Kidney (tissue), 14 donors: Measurements from ENCODE around the gene CCDC110. TPM values are rescaled to one million over a fixed set of nuclear protein-coding genes. Genes with fewer than 3 reads are reported as not detected.

ENCODE experiments used
- DNase-seq, 5 donors: peaks; one replicate each; pipeline ENCODE4 v3.0.0-alpha.2; 2013 to 2020
- FAIRE-seq: peaks from 2 replicates; lab custom pipeline; 2012; peaks lifted over from hg19 to GRCh38; lab: Jason Lieb, UNC
- H3K27ac ChIP-seq, 2 donors: one replicate each; pipeline ENCODE4 v1.7.0; 2013; ENCODE audit warnings: low read depth in 2 of 2, low read length in 2 of 2, inconsistent platforms in 1 of 2
- H3K27me3 ChIP-seq: one replicate; pipeline ENCODE4 v1.7.1; 2013; ENCODE audit warnings: low read length, inconsistent platforms; ENCODE audit not compliant: control insufficient read depth, insufficient read depth
- H3K36me3 ChIP-seq, 3 donors: one replicate each; pipeline versions ENCODE4 v1.7.0 to v1.7.1; 2013; ENCODE audit warnings: low read length in 3 of 3, control low read depth in 1 of 3, inconsistent platforms in 1 of 3; ENCODE audit not compliant: insufficient read depth in 3 of 3, control insufficient read depth in 2 of 3
- H3K4me1 ChIP-seq, 3 donors: one replicate each; pipeline versions ENCODE4 v1.7.0 to v1.7.1; 2013; ENCODE audit warnings: low read length in 3 of 3, inconsistent platforms in 1 of 3, low read depth in 1 of 3; ENCODE audit not compliant: control insufficient read depth in 2 of 3, insufficient read depth in 2 of 3
- H3K4me3 ChIP-seq, 3 donors: one replicate each; pipeline versions ENCODE4 v1.7.0 to v1.8.1; 2013; ENCODE audit warnings: low read length in 3 of 3, control low read depth in 1 of 3, inconsistent platforms in 1 of 3
- H3K9ac ChIP-seq, 3 donors: one replicate each; pipeline versions ENCODE4 v1.7.0 to v1.7.1; 2013; ENCODE audit warnings: low read length in 3 of 3, control low read depth in 1 of 3, inconsistent platforms in 1 of 3
- H3K9me3 ChIP-seq, 3 donors: one replicate each; pipeline versions ENCODE4 v1.7.0 to v1.7.1; 2013; ENCODE audit warnings: low read length in 3 of 3, control low read depth in 1 of 3, inconsistent platforms in 1 of 3; ENCODE audit not compliant: control insufficient read depth in 2 of 3, insufficient read depth in 1 of 3
- intact Hi-C: fragments of 100-400 bp; cut with DNase I; formaldehyde crosslinking; loops from one replicate; pipeline ENCODE4 v1.11.1; 2022
- polyA plus RNA-seq: library from polyadenylated mRNA; stranded (reverse); fragments of 350-450 nt; fragmentation: Illumina TruSeq; extraction: RNeasy Lipid Tissue Mini Kit (QIAGEN cat#74804); gene quantifications from one replicate; pipeline ENCODE4 v1.2.3, GENCODE V29; 2014; ENCODE audit warnings: low read depth, low replicate concordance; ENCODE audit not compliant: insufficient read depth
- total RNA-seq: library from RNA; stranded (reverse); fragmentation: NEBNext Ultra II Directional; extraction: Animal tissue kit (Norgen Biotek cat#: 25700); gene quantifications from one replicate; pipeline ENCODE4 v1.2.1, GENCODE V29; 2021
- TF ChIP-seq, protein P1 (sequence below): IDR thresholded peaks from 3 replicates; pipeline ENCODE4 v1.5.1; 2012; ENCODE audit warnings: mild to moderate bottlenecking, moderate library complexity, borderline replicate concordance; ENCODE audit not compliant: insufficient read depth; ENCODE audit errors: extremely low read depth
- donor health status: control.
- donor health status: control.
- donor health status: control.
- donor health status: control.
- donor health status: control.
- donor health status: DM: yes; HTN: yes; CAD: no.
- donor health status: Normal renal cell carcinoma (clear cell type).

CCDC110 gene
- total and polyA plus RNA-seq, 2 donors from 2014 or later: 2.2 to 4.5 TPM

- intact Hi-C loops: no loop called here
Observed at GRCh38 chr4:185502386-185502785, 30.9 kb upstream of the CCDC110 start.

DNA sequence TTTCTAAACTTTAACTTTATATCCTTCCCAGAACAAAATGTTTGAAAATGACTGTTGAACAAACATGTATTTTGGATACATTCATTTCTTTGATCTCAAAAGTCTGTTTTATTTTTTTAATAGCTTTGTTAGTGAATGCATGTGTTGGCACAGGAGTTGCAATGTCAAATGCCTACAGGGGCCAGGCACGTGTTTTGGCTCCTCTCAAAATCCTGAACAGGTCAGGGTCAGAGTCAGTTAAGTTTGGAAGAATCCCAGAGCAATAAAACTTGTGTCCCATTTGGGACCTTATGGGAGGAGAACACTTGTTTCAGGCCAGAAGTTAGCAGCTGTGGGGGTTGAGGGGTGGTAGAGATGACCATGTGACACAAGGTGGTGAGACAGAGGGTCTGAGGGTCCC is 29.0 kb upstream of the CCDC110 start:
- peaks cover 0 to 8% (median 0%) of the 10 kb centered on the region in 3 donors for H3K9me3 ChIP-seq
- intact Hi-C loops: no loop called here
- no peak overlapping the region for H3K27ac ChIP-seq
- no peak overlapping the region for H3K4me3 ChIP-seq
- FAIRE-seq (no peak), DNase-seq (no peak)
- no peaks in the 10 kb centered on the region for H3K27me3 ChIP-seq
- TF ChIP-seq, protein P1, sequence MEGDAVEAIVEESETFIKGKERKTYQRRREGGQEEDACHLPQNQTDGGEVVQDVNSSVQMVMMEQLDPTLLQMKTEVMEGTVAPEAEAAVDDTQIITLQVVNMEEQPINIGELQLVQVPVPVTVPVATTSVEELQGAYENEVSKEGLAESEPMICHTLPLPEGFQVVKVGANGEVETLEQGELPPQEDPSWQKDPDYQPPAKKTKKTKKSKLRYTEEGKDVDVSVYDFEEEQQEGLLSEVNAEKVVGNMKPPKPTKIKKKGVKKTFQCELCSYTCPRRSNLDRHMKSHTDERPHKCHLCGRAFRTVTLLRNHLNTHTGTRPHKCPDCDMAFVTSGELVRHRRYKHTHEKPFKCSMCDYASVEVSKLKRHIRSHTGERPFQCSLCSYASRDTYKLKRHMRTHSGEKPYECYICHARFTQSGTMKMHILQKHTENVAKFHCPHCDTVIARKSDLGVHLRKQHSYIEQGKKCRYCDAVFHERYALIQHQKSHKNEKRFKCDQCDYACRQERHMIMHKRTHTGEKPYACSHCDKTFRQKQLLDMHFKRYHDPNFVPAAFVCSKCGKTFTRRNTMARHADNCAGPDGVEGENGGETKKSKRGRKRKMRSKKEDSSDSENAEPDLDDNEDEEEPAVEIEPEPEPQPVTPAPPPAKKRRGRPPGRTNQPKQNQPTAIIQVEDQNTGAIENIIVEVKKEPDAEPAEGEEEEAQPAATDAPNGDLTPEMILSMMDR: no peak
- H3K36me3 ChIP-seq: no peaks in the 10 kb centered on the region
- H3K9ac ChIP-seq: no peak overlapping the region
- H3K4me1 ChIP-seq: peaks cover 3 to 6% (median 4%) of the 10 kb centered on the region in 3 donors

More at GRCh38 chr4:185502386-185502785, 30.9 kb upstream of the CCDC110 start:
- no peak overlapping the region for H3K4me3 ChIP-seq
- H3K27ac ChIP-seq: no peak overlapping the region
- DNase-seq (no peak), FAIRE-seq (no peak)
- peaks cover 0 to 8% (median 0%) of the 10 kb centered on the region in 3 donors for H3K9me3 ChIP-seq
- TF ChIP-seq, protein P1: no peak
- H3K27me3 ChIP-seq: no peaks in the 10 kb centered on the region
- peaks cover 3 to 6% (median 4%) of the 10 kb centered on the region in 3 donors for H3K4me1 ChIP-seq
- H3K9ac ChIP-seq: no peak overlapping the region
- H3K36me3 ChIP-seq: no peaks in the 10 kb centered on the region

GRCh38 chr4:185500035-185500434 is 28.5 kb upstream of the CCDC110 start:
- FAIRE-seq (no peak), DNase-seq (no peak)
- H3K4me3 ChIP-seq: no peak overlapping the region
- no peaks in the 10 kb centered on the region for H3K36me3 ChIP-seq
- intact Hi-C loops: no loop called here
- no peak overlapping the region for H3K27ac ChIP-seq
- peaks cover 3 to 5% (median 4%) of the 10 kb centered on the region in 3 donors for H3K4me1 ChIP-seq
- H3K9me3 ChIP-seq: peaks cover 0 to 8% (median 0%) of the 10 kb centered on the region in 3 donors
- TF ChIP-seq, protein P1: no peak
- H3K9ac ChIP-seq: no peak overlapping the region
- no peaks in the 10 kb centered on the region for H3K27me3 ChIP-seq

DNA sequence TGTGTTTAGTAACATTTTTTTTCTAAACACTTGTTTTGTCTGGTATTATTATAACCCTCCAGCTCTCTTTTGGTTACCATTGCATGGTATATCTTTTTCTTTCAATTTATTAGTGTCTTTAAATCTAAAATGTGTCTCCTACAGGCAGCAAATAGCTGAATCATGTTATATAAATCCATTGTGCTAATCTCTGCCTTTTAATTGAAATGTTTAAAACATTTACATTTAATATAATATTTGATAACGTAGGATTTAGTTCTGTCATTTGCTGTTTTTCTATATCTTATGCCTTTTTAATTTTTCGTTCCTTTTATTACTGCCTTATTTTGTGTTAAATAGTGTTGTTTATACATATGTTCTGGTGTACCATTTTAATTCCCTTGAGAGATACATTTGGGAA is 17.1 kb upstream of the CCDC110 start:
- Histone ChIP-seq H3K27ac (no peak overlapping the region), H3K4me3 (no peak overlapping the region), H3K4me1 (no peaks in the 10 kb centered on the region), H3K9ac (no peak overlapping the region), H3K36me3 (no peaks in the 10 kb centered on the region), H3K9me3 (peaks cover 0 to 5% (median 1%) of the 10 kb centered on the region in 3 donors), H3K27me3 (no peaks in the 10 kb centered on the region)
- TF ChIP-seq, protein P1: no peak
- DNase-seq: no peak
- peak; percentile 52 for FAIRE-seq
- intact Hi-C loops: no loop called here
